Measurements from ENCODE around the gene GPC2. TPM values are rescaled to one million over a fixed set of nuclear protein-coding genes. Genes with fewer than 3 reads are reported as not detected.

GPC2 gene
- total RNA-seq, 1 experiment from 2014 or later, result 45.2 TPM

- H3K9ac ChIP-seq (ENCODE audit: extremely low read depth, insufficient read length, low read length), result no peak overlapping the region
- H4K8ac ChIP-seq (replicated peaks; ENCODE audit: insufficient read length, low read depth, low read length), result no peak overlapping the region
- Mint-ChIP-seq H3K9me3 (no peaks in the 10 kb centered on the region), H3K4me1 (peaks cover 12 to 13% of the 10 kb centered on the region in 2 experiments), H3K27ac (peak overlapping the region; percentile 99; a peak in 6 of 7 replicates), H3K27me3 (ENCODE audit: low read depth) (no peaks in the 10 kb centered on the region), H3K36me3 (ENCODE audit: insufficient read depth in 1 of 3, low read depth in 3 of 3) (peaks cover 6 to 23% (median 17%) of the 10 kb centered on the region in 3 experiments; a peak in 5 of 7 replicates), H3K4me3 (peak overlapping the region; percentile 96 to 98)
- no peak overlapping the region for H2BK12ac ChIP-seq (ENCODE audit: insufficient read length, low read depth, low read length)
- H2AK5ac ChIP-seq (ENCODE audit: insufficient read length, low read length), result no peak overlapping the region
- no peaks in the 10 kb centered on the region for H3K27me3 ChIP-seq (ENCODE audit: insufficient read depth, low read length)
- no peaks in the 10 kb centered on the region for H3K9me3 ChIP-seq (ENCODE audit: control insufficient read depth, low read depth, low read length)
- no peak overlapping the region for H3K56ac ChIP-seq (ENCODE audit: insufficient read length, low read depth, low read length)
- peak overlapping the region; percentile 65 for H3K4me2 ChIP-seq (ENCODE audit: insufficient read depth, insufficient read length, low read length)
- H4K5ac ChIP-seq (ENCODE audit: insufficient read length, low read depth, low read length), result no peak overlapping the region
- H4K20me1 ChIP-seq (ENCODE audit: control insufficient read depth, insufficient read depth, insufficient read length), result no peaks in the 10 kb centered on the region
- peak; percentile 76 for DNase-seq
- no peak overlapping the region for H3K27ac ChIP-seq (ENCODE audit: insufficient read length, low read depth, low read length)
- no peak overlapping the region for H3K14ac ChIP-seq (ENCODE audit: insufficient read depth, low read length)
- H3K23me2 ChIP-seq (ENCODE audit: insufficient read length, low read depth, low read length, poor library complexity, severe bottlenecking), result peaks cover 5% of the 10 kb centered on the region
- no peaks in the 10 kb centered on the region for H3K4me1 ChIP-seq (ENCODE audit: insufficient read depth, low read length)
- no peak overlapping the region for H2BK20ac ChIP-seq (ENCODE audit: low read depth, low read length, poor library complexity, severe bottlenecking)
- H2BK15ac ChIP-seq (ENCODE audit: low read depth, low read length), result no peak overlapping the region
- H3K79me1 ChIP-seq (ENCODE audit: insufficient read depth, low read depth, low read length, poor library complexity, severe bottlenecking), result no peaks in the 10 kb centered on the region
- no peak overlapping the region for H3T11ph ChIP-seq (ENCODE audit: low read length)
- H2BK5ac ChIP-seq (ENCODE audit: insufficient read length, low read length), result no peak overlapping the region
- no peak overlapping the region for H3K4ac ChIP-seq (ENCODE audit: low read depth, low read length)
- TF ChIP-seq, protein P1, sequence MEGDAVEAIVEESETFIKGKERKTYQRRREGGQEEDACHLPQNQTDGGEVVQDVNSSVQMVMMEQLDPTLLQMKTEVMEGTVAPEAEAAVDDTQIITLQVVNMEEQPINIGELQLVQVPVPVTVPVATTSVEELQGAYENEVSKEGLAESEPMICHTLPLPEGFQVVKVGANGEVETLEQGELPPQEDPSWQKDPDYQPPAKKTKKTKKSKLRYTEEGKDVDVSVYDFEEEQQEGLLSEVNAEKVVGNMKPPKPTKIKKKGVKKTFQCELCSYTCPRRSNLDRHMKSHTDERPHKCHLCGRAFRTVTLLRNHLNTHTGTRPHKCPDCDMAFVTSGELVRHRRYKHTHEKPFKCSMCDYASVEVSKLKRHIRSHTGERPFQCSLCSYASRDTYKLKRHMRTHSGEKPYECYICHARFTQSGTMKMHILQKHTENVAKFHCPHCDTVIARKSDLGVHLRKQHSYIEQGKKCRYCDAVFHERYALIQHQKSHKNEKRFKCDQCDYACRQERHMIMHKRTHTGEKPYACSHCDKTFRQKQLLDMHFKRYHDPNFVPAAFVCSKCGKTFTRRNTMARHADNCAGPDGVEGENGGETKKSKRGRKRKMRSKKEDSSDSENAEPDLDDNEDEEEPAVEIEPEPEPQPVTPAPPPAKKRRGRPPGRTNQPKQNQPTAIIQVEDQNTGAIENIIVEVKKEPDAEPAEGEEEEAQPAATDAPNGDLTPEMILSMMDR (conservative IDR thresholded peaks at IDR 0.05), result no peak
- H3K23ac ChIP-seq (ENCODE audit: insufficient read length, low read depth, low read length), result no peak overlapping the region
- H2BK120ac ChIP-seq (ENCODE audit: low read depth, low read length, poor library complexity, severe bottlenecking), result no peak overlapping the region
- no CpG with 5 or more reads among the region's 19 CpGs for WGBS (ENCODE audit: extremely low coverage, insufficient read length, low lambda C conversion rate)
- no peak overlapping the region for H2AFZ ChIP-seq (ENCODE audit: low read length)
- H4K91ac ChIP-seq (ENCODE audit: insufficient read length, low read depth, low read length), result no peak overlapping the region
- no peaks in the 10 kb centered on the region for H3K79me2 ChIP-seq (ENCODE audit: insufficient read depth, low read length)
- no peak overlapping the region for H3K18ac ChIP-seq (ENCODE audit: insufficient read length, low read depth, low read length)
These were observed 57.0 kb downstream of the GPC2 start for GRCh38 chr7:100119970-100120732.

Small RNA genes lying within 50 kb of the gene (microRNA-seq; reads per million reads assigned to microRNA genes)
- not detected for gene MIR4658 (ENCODE audit: borderline microRNAs expressed)

Other genes with a start within 250 kb of the GPC2 start
- 1.4 and 2.3 TPM in 2 replicates for gene GJC3, start 247.8 kb downstream of the GPC2 start, total RNA-seq (2021)
- 0.24 TPM in 1 of 2 replicates, not detected in the other for gene AZGP1, start 201.3 kb downstream of the GPC2 start, total RNA-seq (2021)
- 28.2 and 29.8 TPM in 2 replicates for gene ZKSCAN1, start 161.8 kb downstream of the GPC2 start, total RNA-seq (2021)
- gene ZSCAN21, start 127.6 kb downstream of the GPC2 start, total RNA-seq (2021), result 23.5 and 24.3 TPM in 2 replicates
- 60.4 and 62.8 TPM in 2 replicates for gene ZNF3, start 95.7 kb downstream of the GPC2 start, total RNA-seq (2021)
- gene COPS6, start 88.4 kb downstream of the GPC2 start, total RNA-seq (2021), result 140 and 144 TPM in 2 replicates
- gene MCM7, start 76.0 kb downstream of the GPC2 start, total RNA-seq (2021), result 387 and 390 TPM in 2 replicates
- 18.8 and 20.2 TPM in 2 replicates for gene AP4M1, start 75.7 kb downstream of the GPC2 start, total RNA-seq (2021)
- gene TAF6, start 58.0 kb downstream of the GPC2 start, total RNA-seq (2021), result 87.1 and 88.9 TPM in 2 replicates
- 10.4 and 12.3 TPM in 2 replicates for gene CNPY4, start 57.7 kb downstream of the GPC2 start, total RNA-seq (2021)
- gene MBLAC1, start 50.4 kb downstream of the GPC2 start, total RNA-seq (2021), result 1.6 and 1.9 TPM in 2 replicates
- 164 and 179 TPM in 2 replicates for gene LAMTOR4, start 28.5 kb downstream of the GPC2 start, total RNA-seq (2021)
- 31.8 and 32.8 TPM in 2 replicates for gene TRAPPC14, start 18.7 kb downstream of the GPC2 start, total RNA-seq (2021)
- gene GAL3ST4, start 8.8 kb downstream of the GPC2 start, total RNA-seq (2021), result 6.0 and 7.0 TPM in 2 replicates
- 2.6 and 3.1 TPM in 2 replicates for gene STAG3, start 537 bp upstream of the GPC2 start, total RNA-seq (2021)
- 0.50 and 0.70 TPM in 2 replicates for gene PVRIG, start 42.6 kb upstream of the GPC2 start, total RNA-seq (2021)
- not detected in 2 replicates for gene SPDYE3, start 130.3 kb upstream of the GPC2 start, total RNA-seq (2021)
- gene PILRB, start 180.7 kb upstream of the GPC2 start, total RNA-seq (2021), result 43.5 and 50.1 TPM in 2 replicates
- gene PILRA, start 196.1 kb upstream of the GPC2 start, total RNA-seq (2021), result 3.2 and 3.3 TPM in 2 replicates

Data from H9 (cell line).